GM12878 (cell line): ENCODE data around the gene SEMA3C. TPM values are rescaled to one million over a fixed set of nuclear protein-coding genes. Genes with fewer than 3 reads are reported as not detected.

ENCODE experiments used
- ATAC-seq: fragments of 200-7000 bp; cut with Tn5 transposase; 3 replicates; pipeline ENCODE4 v1.9.1; 2020; ENCODE audit warnings: mild to moderate bottlenecking, moderate library complexity
- BruUV-seq: library from RNA; stranded (reverse); fragments of 400-500 nt; replicated peaks from 2 replicates; lab custom pipeline; 2021; lab: Mats Ljungman, UMichigan
- CTCF ChIA-PET: fragments of 300-600 bp; sonication (Branson Sonifier 250); formaldehyde crosslinking; extraction: SDS; loops from one replicate; lab custom pipeline; 2021; ENCODE audit warnings: inconsistent platforms; lab: Yijun Ruan, JAX
- POLR2A ChIA-PET: fragments of 350-600 bp; formaldehyde crosslinking; extraction: SDS; loops from one replicate; lab custom pipeline; 2021; ENCODE audit warnings: inconsistent platforms; lab: Charles Lee
- RAD21 ChIA-PET: fragments of 300-600 bp; sonication (Branson Sonifier 250); formaldehyde crosslinking; loops from one replicate; lab custom pipeline; 2023; ENCODE audit warnings: antibody characterized with exemption; ENCODE audit not compliant: unreplicated experiment; lab: Charles Lee
- SMC1A ChIA-PET: fragments of 300-600 bp; sonication (Branson Sonifier 250); formaldehyde crosslinking; loops from one replicate; lab custom pipeline; 2023; ENCODE audit not compliant: unreplicated experiment, uncharacterized antibody; lab: Charles Lee
- DNase-seq: peaks from one replicate; pipeline ENCODE4 v3.0.0-alpha.2; 2011; ENCODE audit warnings: low read depth, low spot score
- FAIRE-seq: peaks from 3 replicates; lab custom pipeline; 2011; peaks lifted over from hg19 to GRCh38; lab: Jason Lieb, UNC
- H2AFZ ChIP-seq: 2 replicates; pipeline ENCODE4 v1.6.0; 2011; ENCODE audit warnings: low read depth, low read length, control low read depth; ENCODE audit not compliant: control insufficient read depth
- H3K27ac ChIP-seq: 2 replicates; pipeline ENCODE4 v1.5.1; 2011; ENCODE audit warnings: control low read depth; ENCODE audit not compliant: control insufficient read depth, insufficient read depth
- H3K27me3 ChIP-seq, 2 experiments: replicated peaks in 1 of 2; 2 replicates each; pipeline versions ENCODE4 v1.6.0 to v1.6.1; 2011; ENCODE audit warnings: low read length in 1 of 2; ENCODE audit not compliant: control insufficient read depth in 2 of 2, insufficient read depth in 2 of 2
- H3K36me3 ChIP-seq, 2 experiments: 2 replicates each; pipeline ENCODE4 v1.5.1; 2011; ENCODE audit warnings: low read length in 1 of 2; ENCODE audit not compliant: control insufficient read depth in 2 of 2, insufficient read depth in 2 of 2
- H3K4me1 ChIP-seq: 2 replicates; pipeline ENCODE4 v1.6.1; 2011; ENCODE audit warnings: mild to moderate bottlenecking, low read length, moderate library complexity, mixed read lengths; ENCODE audit not compliant: control insufficient read depth, insufficient read depth
- H3K4me2 ChIP-seq: 2 replicates; pipeline ENCODE4 v1.6.0; 2011; ENCODE audit warnings: control low read depth; ENCODE audit not compliant: control insufficient read depth, insufficient read depth
- H3K4me3 ChIP-seq: fragments of 200-600 bp; sonication (generic); 2 replicates; pipeline ENCODE4 v1.5.1; 2016
- H3K79me2 ChIP-seq: 2 replicates; pipeline ENCODE4 v1.6.0; 2011; ENCODE audit warnings: low read length; ENCODE audit not compliant: control insufficient read depth, insufficient read depth
- H3K9ac ChIP-seq: 2 replicates; pipeline ENCODE4 v1.8.0; 2011; ENCODE audit warnings: low read length, control low read depth, mixed read lengths; ENCODE audit not compliant: control insufficient read depth, insufficient read depth
- H3K9me3 ChIP-seq: replicated peaks from 3 replicates; pipeline ENCODE4 v1.5.1; 2011; ENCODE audit warnings: mild to moderate bottlenecking, low read length; ENCODE audit not compliant: control insufficient read depth, insufficient read depth
- H4K20me1 ChIP-seq: 2 replicates; pipeline ENCODE4 v1.6.0; 2011; ENCODE audit not compliant: control insufficient read depth, insufficient read depth
- BCL11A ChIP-seq: IDR thresholded peaks from 2 replicates; pipeline ENCODE4 v1.6.1; 2011; ENCODE audit warnings: low read depth, low read length
- E2F8 ChIP-seq: fragments of 450-650 bp; IDR thresholded peaks from 2 replicates; pipeline ENCODE4 v1.6.1; 2018; ENCODE audit warnings: mild to moderate bottlenecking, low read depth, moderate library complexity; ENCODE audit not compliant: partially characterized antibody
- EGR1 ChIP-seq, 2 experiments: IDR thresholded peaks; 1 replicate in 1 of 2; 2 replicates in 1 of 2; pipeline ENCODE4 v1.6.1; 2011 to 2012; ENCODE audit warnings: low read depth in 2 of 2, low read length in 2 of 2, borderline replicate concordance in 1 of 2, mild to moderate bottlenecking in 1 of 2, moderate library complexity in 1 of 2
- FOS ChIP-seq: IDR thresholded peaks from 3 replicates; pipeline ENCODE4 v1.6.1; 2011; ENCODE audit warnings: borderline replicate concordance; ENCODE audit not compliant: insufficient read length; ENCODE audit errors: extremely low read depth
- IRF3 ChIP-seq: fragments of 450-650 bp; IDR thresholded peaks from 2 replicates; pipeline ENCODE4 v1.6.1; 2014; ENCODE audit warnings: mild to moderate bottlenecking
- MTA3 ChIP-seq: IDR thresholded peaks from 2 replicates; pipeline ENCODE4 v1.6.1; 2012; ENCODE audit warnings: low read length, inconsistent platforms, borderline replicate concordance
- PKNOX1 ChIP-seq: fragments of 450-650 bp; IDR thresholded peaks from 2 replicates; pipeline ENCODE4 v1.6.1; 2016; ENCODE audit warnings: mild to moderate bottlenecking
- SMC3 ChIP-seq: IDR thresholded peaks from 2 replicates; pipeline ENCODE4 v1.6.1; 2011; ENCODE audit warnings: low read length, improper control_type of control experiment, borderline replicate concordance
- TARDBP ChIP-seq: IDR thresholded peaks from 2 replicates; pipeline ENCODE4 v1.6.1; 2016; ENCODE audit warnings: borderline replicate concordance
- WGBS: methylation state at CpG from one replicate; pipeline ENCODE4 v1.1.6; 2016; ENCODE audit warnings: low lambda C conversion rate; ENCODE audit not compliant: insufficient replicate concordance, insufficient coverage; ENCODE audit errors: missing lambda C conversion rate; 5-methylcytosine and 5-hydroxymethylcytosine counted together
- in situ Hi-C: fragments of 300-500 bp; cut with MboI; formaldehyde crosslinking; loops from 9 replicates; pipeline ENCODE4 v1.14.3; 2018; ENCODE audit warnings: mixed read lengths
- intact Hi-C: fragments of 100-400 bp; cut with micrococcal nuclease; formaldehyde crosslinking; loops from one replicate; pipeline ENCODE4 v1.14.2; 2022; ENCODE audit not compliant: unreplicated experiment
- polyA plus RNA-seq, 11 experiments: library from polyadenylated mRNA; depleted of rRNA in 4 of 11; unstranded in 6 of 11; stranded (reverse) in 5 of 11; fragments of >200 nt; fragmentation: Nextera tagmentation in 4 of 11; fragmentation: Illumina TruSeq in 1 of 11; extraction: Ambion mirVana in 4 of 11; extraction: Trizol in 1 of 11; gene quantifications; 1 replicate in 1 of 11; 2 replicates in 10 of 11; pipeline versions ENCODE4 v1.2.1 to v1.2.3, GENCODE V29; 2011 to 2016; ENCODE audit warnings: inconsistent platforms in 2 of 11, missing spikeins in 2 of 11, low read depth in 1 of 11
- total RNA-seq, 4 experiments: library from RNA; depleted of rRNA in 3 of 4; stranded (reverse); fragments of >200 nt in 3 of 4; fragmentation: Illumina TruSeq in 1 of 4; extraction: Trizol in 1 of 4; gene quantifications; 2 replicates each; pipeline versions ENCODE4 v1.2.1 to v1.2.3, GENCODE V29; 2013 to 2021
- TF ChIP-seq, protein P1 (sequence below): IDR thresholded peaks from 2 replicates; pipeline ENCODE4 v1.6.1; 2011; ENCODE audit warnings: mild to moderate bottlenecking, low read depth, low read length, moderate library complexity; ENCODE audit not compliant: insufficient replicate concordance
- TF ChIP-seq, protein P2 (sequence below), 3 experiments: IDR thresholded peaks in 2 of 3; conservative IDR thresholded peaks in 1 of 3; 2 replicates each; pipeline ENCODE4 v1.5.1; 2011; ENCODE audit warnings: low read depth in 3 of 3, low read length in 3 of 3, mild to moderate bottlenecking in 3 of 3, control low read depth in 2 of 3, moderate library complexity in 2 of 3, inconsistent platforms in 1 of 3, mixed read lengths in 1 of 3; ENCODE audit not compliant: control insufficient read depth in 2 of 3, insufficient read depth in 1 of 3; ENCODE audit errors: extremely low read depth in 1 of 3

Gene SEMA3C
- total and polyA plus RNA-seq, 10 of the 15 experiments (the other 5 are each of a cell fraction or from before 2014, with no cell fraction given) = 0.01 to 0.41 (median 0.11) TPM; not detected in 6

DNA sequence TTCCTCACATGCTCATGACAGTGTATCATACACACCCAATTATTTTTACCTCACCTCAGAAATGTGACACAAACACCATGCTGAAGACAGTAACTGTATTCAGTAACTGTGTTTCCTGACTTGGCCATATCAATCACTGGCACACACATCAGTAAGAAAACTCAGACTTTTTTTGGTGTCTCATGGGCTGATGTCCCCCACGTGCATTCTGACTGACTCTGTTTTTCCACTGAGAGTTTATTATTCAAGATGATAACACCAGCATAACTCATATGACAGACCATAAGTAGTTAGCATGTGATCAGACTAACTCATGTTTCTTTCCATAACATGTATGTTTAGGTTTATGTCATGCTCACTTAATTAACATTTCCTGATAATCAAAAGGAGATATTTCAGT lies 155.6 kb downstream of the SEMA3C start:
- H3K27ac ChIP-seq = no peak overlapping the region
- no peaks in the 10 kb centered on the region for H3K79me2 ChIP-seq
- FAIRE-seq (no peak), DNase-seq (no peak), ATAC-seq (no peak)
- intact Hi-C loops (no loop called here), in situ Hi-C loops (no loop called here)
- SMC1A ChIA-PET = no interaction called here
- BruUV-seq = no TSS peak
- no peaks in the 10 kb centered on the region for H4K20me1 ChIP-seq
- no peak overlapping the region for H2AFZ ChIP-seq
- H3K9ac ChIP-seq = no peak overlapping the region
- CTCF ChIA-PET = no interaction called here
- POLR2A ChIA-PET = no interaction called here
- no peak overlapping the region for H3K4me2 ChIP-seq
- H3K4me3 ChIP-seq = no peak overlapping the region
- 0% methylated on average over 1 of the region's 1 CpG for WGBS
- 0 out of 4 replicates have a peak, but pooled peaks cover 0 to 2% of the 10 kb centered on the region in 2 experiments for H3K27me3 ChIP-seq
- H3K36me3 ChIP-seq = no peaks in the 10 kb centered on the region
- RAD21 ChIA-PET = no interaction called here
- H3K4me1 ChIP-seq = no peaks in the 10 kb centered on the region
- H3K9me3 ChIP-seq = no peaks in the 10 kb centered on the region
- TF ChIP-seq E2F8 (no peak), PKNOX1 (no peak), BCL11A (no peak), TARDBP (no peak), MTA3 (no peak), SMC3 (no peak), IRF3 (no peak), FOS (no peak), EGR1 (IDR thresholded peaks at IDR 0.05; ENCODE audit: borderline replicate concordance in 1 of 2, low read depth in 2 of 2, low read length in 2 of 2) (no peak)
- TF ChIP-seq, protein P1, sequence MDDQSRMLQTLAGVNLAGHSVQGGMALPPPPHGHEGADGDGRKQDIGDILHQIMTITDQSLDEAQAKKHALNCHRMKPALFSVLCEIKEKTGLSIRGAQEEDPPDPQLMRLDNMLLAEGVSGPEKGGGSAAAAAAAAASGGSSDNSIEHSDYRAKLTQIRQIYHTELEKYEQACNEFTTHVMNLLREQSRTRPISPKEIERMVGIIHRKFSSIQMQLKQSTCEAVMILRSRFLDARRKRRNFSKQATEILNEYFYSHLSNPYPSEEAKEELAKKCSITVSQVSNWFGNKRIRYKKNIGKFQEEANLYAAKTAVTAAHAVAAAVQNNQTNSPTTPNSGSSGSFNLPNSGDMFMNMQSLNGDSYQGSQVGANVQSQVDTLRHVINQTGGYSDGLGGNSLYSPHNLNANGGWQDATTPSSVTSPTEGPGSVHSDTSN = no peak
- TF ChIP-seq, protein P2, sequence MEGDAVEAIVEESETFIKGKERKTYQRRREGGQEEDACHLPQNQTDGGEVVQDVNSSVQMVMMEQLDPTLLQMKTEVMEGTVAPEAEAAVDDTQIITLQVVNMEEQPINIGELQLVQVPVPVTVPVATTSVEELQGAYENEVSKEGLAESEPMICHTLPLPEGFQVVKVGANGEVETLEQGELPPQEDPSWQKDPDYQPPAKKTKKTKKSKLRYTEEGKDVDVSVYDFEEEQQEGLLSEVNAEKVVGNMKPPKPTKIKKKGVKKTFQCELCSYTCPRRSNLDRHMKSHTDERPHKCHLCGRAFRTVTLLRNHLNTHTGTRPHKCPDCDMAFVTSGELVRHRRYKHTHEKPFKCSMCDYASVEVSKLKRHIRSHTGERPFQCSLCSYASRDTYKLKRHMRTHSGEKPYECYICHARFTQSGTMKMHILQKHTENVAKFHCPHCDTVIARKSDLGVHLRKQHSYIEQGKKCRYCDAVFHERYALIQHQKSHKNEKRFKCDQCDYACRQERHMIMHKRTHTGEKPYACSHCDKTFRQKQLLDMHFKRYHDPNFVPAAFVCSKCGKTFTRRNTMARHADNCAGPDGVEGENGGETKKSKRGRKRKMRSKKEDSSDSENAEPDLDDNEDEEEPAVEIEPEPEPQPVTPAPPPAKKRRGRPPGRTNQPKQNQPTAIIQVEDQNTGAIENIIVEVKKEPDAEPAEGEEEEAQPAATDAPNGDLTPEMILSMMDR (IDR thresholded peaks at IDR 0.05 in 2 of 3, conservative IDR thresholded peaks at IDR 0.05 in 1 of 3; ENCODE audit: control insufficient read depth in 2 of 3, extremely low read depth in 1 of 3, insufficient read depth in 1 of 3, low read depth in 3 of 3, low read length in 3 of 3) = no peak
